Dorsolateral prefrontal cortex (tissue), 118 donors: ENCODE measurements around the gene CEP95. TPM values are rescaled to one million over a fixed set of nuclear protein-coding genes. Genes with fewer than 3 reads are reported as not detected.

ENCODE experiments used
- microRNA-seq, 43 experiments: library from miRNA; unstranded; fragments of <30 nt; microRNA quantifications; one replicate each; pipeline ENCODE4 v1.2.0, GENCODE V29; 2022
- total RNA-seq, 120 experiments: library from RNA; stranded (reverse); gene quantifications; one replicate each; pipeline versions ENCODE4 v1.2.3 to v1.2.4, GENCODE V29; 2022

CEP95 gene
- total RNA-seq, 120 experiments from 2014 or later = 38.9 to 94.4 (median 62.9) TPM

Small RNA genes within 50 kb of the gene (microRNA-seq; reads per million reads assigned to microRNA genes)
- gene MIR3064 = 5.5 to 28.2 (median 9.4) reads per million in 43 experiments
- gene MIR5047 = 0 to 2.4 (median 0) reads per million in 43 experiments

Other genes with a start within 250 kb of the CEP95 start
- gene TEX2, start 243.7 kb upstream of the CEP95 start, total RNA-seq = 100 to 1,000 TPM in 2 of 120 experiments, 10 to 100 TPM in 118; 59.9 to 107 (median 79.7) TPM
- gene PECAM1, start 116.1 kb upstream of the CEP95 start, total RNA-seq = 100 to 1,000 TPM in 3 of 120 experiments, 10 to 100 TPM in 117; 22.1 to 136 (median 49.2) TPM
- gene MILR1, start 57.9 kb upstream of the CEP95 start, total RNA-seq = 10 to 100 TPM in 9 of 120 experiments, 1 to 10 TPM in 111; 1.1 to 16.6 (median 4.9) TPM
- 10 to 100 TPM in 105 of 120 experiments, 1 to 10 TPM in 15; 5.9 to 25.5 (median 12.7) TPM for gene POLG2, start 9.9 kb upstream of the CEP95 start, total RNA-seq
- gene DDX5, start 688 bp upstream of the CEP95 start, total RNA-seq = 100 to 1,000 TPM; 557 to 873 (median 694) TPM
- 10 to 100 TPM; 16.6 to 35.5 (median 23.7) TPM for gene SMURF2, start 155.3 kb downstream of the CEP95 start, total RNA-seq